Activated T-cell treated with anti-CD3 and anti-CD28 coated beads, Interleukin-2, amount 50 U/mL, for 4 hours (primary cell): ENCODE results near the gene C2orf42. TPM values are rescaled to one million over a fixed set of nuclear protein-coding genes. Genes with fewer than 3 reads are reported as not detected.
"Not testable (repeated sequence)": the region's sequence is repeated elsewhere in the genome, so short reads cannot be mapped to it uniquely, and the experiment has no call there.

Source experiments
- ATAC-seq, 2 donors: fragments of 200-7000 bp; cut with Tn5 transposase; one replicate each; pipeline ENCODE4 v1.10.0; 2021
- DNase-seq: peaks from one replicate; pipeline ENCODE4 v3.0.0-alpha.2; 2020
- H3K27me3 Mint-ChIP-seq: one replicate; pipeline ENCODE4 v1.8.0; 2021; ENCODE audit warnings: low read depth, mixed read lengths
- H3K36me3 Mint-ChIP-seq: one replicate; pipeline ENCODE4 v1.8.0; 2022; ENCODE audit warnings: mixed read lengths; ENCODE audit not compliant: insufficient read depth
- H3K4me1 Mint-ChIP-seq: one replicate; pipeline ENCODE4 v1.8.0; 2021; ENCODE audit warnings: low read depth, mixed read lengths
- H3K4me3 Mint-ChIP-seq: one replicate; pipeline ENCODE4 v1.8.0; 2021; ENCODE audit warnings: mild to moderate bottlenecking, moderate library complexity, mixed read lengths
- H3K9me3 Mint-ChIP-seq: one replicate; pipeline ENCODE4 v1.8.0; 2021; ENCODE audit warnings: mixed read lengths
- total RNA-seq, 3 donors: library from RNA; stranded (reverse); gene quantifications; one replicate each; pipeline ENCODE4 v1.2.1, GENCODE V29; 2021

The C2orf42 gene
- total RNA-seq, 3 donors from 2014 or later, result 16.7 to 20.1 (median 18.5) TPM

DNA sequence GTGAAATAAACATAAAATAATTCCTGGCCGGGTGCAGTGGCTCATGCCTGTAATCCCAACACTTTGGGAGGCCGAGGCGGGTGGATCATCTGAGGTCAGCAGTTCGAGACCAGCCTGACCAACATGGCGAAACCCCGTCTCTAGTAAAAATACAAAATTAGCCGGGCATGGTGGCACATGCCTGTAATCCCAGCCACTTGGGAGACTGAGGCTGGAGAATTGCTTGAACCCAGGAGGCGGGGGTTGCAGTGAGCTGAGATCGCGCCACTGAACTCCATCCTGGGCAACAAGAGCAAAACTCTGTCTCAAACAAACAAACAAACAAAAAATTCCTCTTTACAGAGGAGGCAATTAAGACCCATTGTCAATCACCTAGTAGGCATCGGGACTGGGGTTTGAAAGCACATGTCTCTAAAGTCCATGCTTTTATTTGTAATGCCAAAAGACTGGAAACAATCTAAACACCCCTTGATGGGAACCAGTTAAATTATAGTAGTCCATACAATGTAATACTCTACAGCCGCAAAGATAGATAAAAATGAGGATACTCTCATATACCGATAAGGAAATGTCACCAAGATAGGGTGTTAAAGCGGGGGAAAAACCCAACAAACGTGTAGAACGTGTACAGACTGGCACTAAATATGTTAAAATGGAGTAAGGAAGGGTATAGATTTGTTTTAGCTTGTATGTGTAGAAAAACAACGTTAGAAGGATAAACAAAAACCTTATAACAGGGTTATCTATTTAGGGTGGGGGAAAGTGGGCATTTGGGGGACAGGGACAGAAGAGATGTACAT lies 59.3 kb downstream of the C2orf42 start:
- Mint-ChIP-seq H3K4me1 (peaks cover 76% of the 10 kb centered on the region), H3K4me3 (peak overlapping the region; percentile 77)
- DNase-seq, H3K9me3 Mint-ChIP-seq, H3K27me3 Mint-ChIP-seq, H3K36me3 Mint-ChIP-seq: not testable (repeated sequence)
- peak in 1 of 2 donors; percentile 24 for ATAC-seq

DNA sequence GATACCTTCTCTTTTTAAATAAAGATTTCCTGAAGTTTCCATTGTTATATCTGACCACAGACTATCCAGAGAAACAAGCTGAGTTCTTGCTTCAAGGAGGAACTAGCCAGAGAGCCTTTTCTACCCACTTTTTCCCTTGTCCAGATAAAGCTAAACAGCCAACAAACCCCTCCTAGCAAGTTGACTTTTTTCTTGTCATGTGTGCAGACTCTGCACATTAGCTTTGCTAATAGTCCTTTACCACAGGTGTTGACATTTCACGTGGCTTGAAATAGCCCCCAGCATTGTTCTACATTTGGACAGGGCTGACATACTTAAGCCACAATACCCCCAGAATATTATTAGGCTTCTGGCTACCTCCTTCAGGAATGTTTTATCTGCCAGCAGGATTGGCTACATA lies 62.8 kb downstream of the C2orf42 start:
- H3K9me3 Mint-ChIP-seq, result no peaks in the 10 kb centered on the region
- H3K27me3 Mint-ChIP-seq, result no peaks in the 10 kb centered on the region
- H3K4me3 Mint-ChIP-seq, result no peak overlapping the region
- H3K36me3 Mint-ChIP-seq, result no peaks in the 10 kb centered on the region
- peaks cover 70% of the 10 kb centered on the region for H3K4me1 Mint-ChIP-seq
- ATAC-seq, result no peak
- DNase-seq, result no peak

DNA sequence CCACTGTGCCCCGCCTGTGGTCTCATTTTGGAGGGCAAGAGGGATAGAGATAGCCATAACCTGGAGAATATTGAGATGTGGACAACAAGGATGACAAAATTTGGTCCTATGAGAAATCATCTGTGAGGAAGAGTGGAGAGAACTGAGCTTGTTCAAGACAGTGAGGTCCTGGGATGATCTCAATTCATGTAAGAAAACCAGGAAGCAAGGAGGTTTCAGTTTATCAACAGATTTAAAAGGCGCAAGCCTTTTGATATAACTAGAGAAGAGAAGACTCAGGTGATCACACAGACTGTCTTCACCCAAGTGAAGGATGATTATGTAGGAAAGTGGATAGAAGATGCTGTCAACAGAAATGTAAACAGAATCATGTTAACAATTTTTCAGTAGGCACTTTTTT lies 64.4 kb downstream of the C2orf42 start:
- ATAC-seq (no peak), DNase-seq (no peak)
- Mint-ChIP-seq H3K27me3 (no peaks in the 10 kb centered on the region), H3K36me3 (no peaks in the 10 kb centered on the region), H3K4me1 (peaks cover 72% of the 10 kb centered on the region), H3K4me3 (peak overlapping the region; percentile 94), H3K9me3 (no peaks in the 10 kb centered on the region)

DNA sequence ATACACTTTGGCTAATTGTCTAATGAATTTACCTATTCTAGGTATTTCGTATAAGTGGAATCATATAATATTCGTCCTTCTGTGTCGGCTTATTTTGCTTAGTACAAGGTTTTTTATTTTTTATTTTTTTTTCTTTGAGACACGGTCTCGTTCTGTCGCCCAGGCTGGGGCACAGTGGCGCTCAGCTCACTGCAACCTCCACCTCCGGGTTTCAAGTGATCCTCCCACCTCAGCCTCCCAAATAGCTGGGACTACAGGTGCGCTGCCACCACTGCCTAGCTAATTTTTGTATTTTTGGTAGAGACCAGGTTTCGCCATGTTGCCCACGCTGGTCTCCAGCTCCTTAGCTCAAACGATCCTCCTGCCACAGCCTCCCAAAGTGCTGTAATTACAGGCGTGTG lies 65.3 kb downstream of the C2orf42 start:
- ATAC-seq, result no peak
- H3K4me1 Mint-ChIP-seq, result peaks cover 71% of the 10 kb centered on the region
- H3K27me3 Mint-ChIP-seq, result no peaks in the 10 kb centered on the region
- H3K36me3 Mint-ChIP-seq, result no peaks in the 10 kb centered on the region
- no peak for DNase-seq
- H3K9me3 Mint-ChIP-seq, result no peaks in the 10 kb centered on the region
- peak overlapping the region; percentile 94 for H3K4me3 Mint-ChIP-seq

DNA sequence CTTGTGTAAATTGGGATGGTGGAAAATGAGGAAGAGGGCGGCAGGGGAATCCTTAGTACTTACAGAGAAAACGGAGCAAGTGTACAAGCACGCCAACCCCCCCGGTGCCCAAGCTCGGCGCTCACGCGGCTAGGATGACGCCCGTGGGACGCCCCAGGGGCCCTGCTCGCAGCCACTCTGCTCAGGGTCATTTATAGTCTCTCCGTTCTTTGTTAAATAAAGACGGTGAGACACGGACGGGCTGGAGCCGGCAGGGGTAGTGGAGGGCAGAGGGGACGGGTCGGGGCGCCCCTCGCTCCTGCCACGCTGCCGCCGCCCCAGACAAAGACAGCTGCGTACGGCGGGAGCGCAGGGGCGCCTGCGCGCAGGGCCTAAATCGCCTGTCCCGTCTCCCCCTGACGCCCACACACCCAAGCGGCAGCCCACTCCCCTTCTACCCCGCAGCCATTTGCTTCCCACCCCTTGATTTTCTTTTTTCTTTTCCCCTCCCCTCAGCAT lies 65.8 kb downstream of the C2orf42 start:
- ATAC-seq (peak; percentile 65 to 73), DNase-seq (peak; percentile 62)
- peaks cover 67% of the 10 kb centered on the region for H3K4me1 Mint-ChIP-seq
- peak overlapping the region; percentile 94 for H3K4me3 Mint-ChIP-seq
- no peaks in the 10 kb centered on the region for H3K27me3 Mint-ChIP-seq
- no peaks in the 10 kb centered on the region for H3K36me3 Mint-ChIP-seq
- H3K9me3 Mint-ChIP-seq, result no peaks in the 10 kb centered on the region

DNA sequence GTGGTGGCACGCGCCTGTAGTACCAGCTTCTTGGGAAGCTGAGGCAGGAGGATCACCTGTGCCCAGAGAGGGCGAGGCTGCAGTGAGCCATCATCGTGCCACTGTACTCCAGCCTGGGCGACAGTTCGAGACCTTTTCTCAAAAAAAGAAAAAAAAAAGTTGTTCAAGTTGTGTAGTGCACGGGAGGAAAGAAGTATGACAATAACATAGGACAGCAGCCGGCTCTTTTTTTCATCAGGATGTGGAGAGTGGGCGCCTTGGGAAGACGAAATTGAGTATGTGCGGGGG lies 67.0 kb downstream of the C2orf42 start:
- Mint-ChIP-seq H3K4me3 (peak overlapping the region; percentile 94), H3K36me3 (no peaks in the 10 kb centered on the region), H3K9me3 (no peaks in the 10 kb centered on the region), H3K27me3 (no peaks in the 10 kb centered on the region), H3K4me1 (peaks cover 68% of the 10 kb centered on the region)
- ATAC-seq (no peak), DNase-seq (no peak)

DNA sequence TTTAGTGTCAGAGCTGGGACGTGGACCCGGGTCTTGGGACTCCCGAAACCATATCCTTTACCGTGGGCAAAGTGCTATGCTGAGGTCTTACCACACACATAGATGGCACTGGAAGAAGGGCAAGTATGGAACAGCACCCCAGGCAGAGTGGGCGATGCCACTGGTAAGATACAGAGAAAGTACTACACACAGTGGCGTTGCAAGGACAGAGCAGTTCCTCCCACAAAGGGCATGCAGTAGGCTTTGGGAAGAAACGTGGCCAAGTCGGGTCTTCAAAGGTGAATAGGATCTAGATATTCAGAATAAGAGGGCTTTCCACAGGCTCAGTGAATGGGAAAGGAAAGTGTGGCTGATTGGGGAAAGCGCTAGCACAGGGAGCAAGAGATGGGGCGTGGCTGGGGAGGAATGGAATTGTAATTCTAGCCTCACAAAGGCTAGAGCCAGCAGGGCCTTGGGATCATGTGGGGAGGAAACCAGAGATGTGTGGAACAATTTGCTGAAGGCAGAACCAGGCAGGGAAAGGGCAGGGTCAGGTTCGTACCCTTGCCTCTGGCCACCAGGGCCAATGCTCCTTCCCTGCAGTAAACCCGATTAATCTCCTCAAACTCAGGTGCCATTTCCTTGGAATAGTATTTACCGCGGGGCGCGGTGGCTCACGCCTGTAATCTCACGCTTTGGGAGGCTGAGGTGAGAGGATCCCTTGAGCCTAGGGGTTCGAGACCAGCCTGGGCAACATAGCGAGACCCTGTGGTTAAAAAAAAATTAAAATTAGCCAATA lies 67.6 kb downstream of the C2orf42 start:
- no peak for ATAC-seq

DNA sequence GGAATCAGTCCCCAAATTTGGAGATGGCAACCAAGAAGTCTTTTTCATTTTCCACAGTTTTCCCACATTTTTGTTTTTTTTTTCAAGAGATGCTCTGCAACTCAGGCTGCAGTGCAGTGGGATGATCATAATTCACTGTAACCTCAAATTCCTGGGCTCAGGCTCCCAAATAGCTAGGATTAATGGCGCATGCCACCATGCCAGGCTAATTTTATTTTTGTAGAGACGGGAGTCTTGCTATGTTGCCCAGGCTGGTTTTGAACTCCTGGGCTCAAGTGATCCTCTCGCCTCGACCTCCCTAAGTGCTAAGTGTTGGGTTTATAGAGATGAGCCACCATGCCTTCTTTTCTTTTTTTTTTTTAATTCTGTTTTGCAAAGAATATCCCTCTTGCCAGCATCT lies 68.3 kb downstream of the C2orf42 start:
- no peaks in the 10 kb centered on the region for H3K36me3 Mint-ChIP-seq
- DNase-seq (no peak), ATAC-seq (no peak)
- H3K9me3 Mint-ChIP-seq, result no peaks in the 10 kb centered on the region
- H3K4me1 Mint-ChIP-seq, result peaks cover 61% of the 10 kb centered on the region
- no peak overlapping the region for H3K4me3 Mint-ChIP-seq
- no peaks in the 10 kb centered on the region for H3K27me3 Mint-ChIP-seq

More for the DNA sequence above, 67.6 kb downstream of the C2orf42 start:
- peak overlapping the region; percentile 94 for H3K4me3 Mint-ChIP-seq
- no peak for DNase-seq
- H3K36me3 Mint-ChIP-seq, result no peaks in the 10 kb centered on the region
- no peaks in the 10 kb centered on the region for H3K9me3 Mint-ChIP-seq
- H3K4me1 Mint-ChIP-seq, result peaks cover 67% of the 10 kb centered on the region
- no peaks in the 10 kb centered on the region for H3K27me3 Mint-ChIP-seq

DNA sequence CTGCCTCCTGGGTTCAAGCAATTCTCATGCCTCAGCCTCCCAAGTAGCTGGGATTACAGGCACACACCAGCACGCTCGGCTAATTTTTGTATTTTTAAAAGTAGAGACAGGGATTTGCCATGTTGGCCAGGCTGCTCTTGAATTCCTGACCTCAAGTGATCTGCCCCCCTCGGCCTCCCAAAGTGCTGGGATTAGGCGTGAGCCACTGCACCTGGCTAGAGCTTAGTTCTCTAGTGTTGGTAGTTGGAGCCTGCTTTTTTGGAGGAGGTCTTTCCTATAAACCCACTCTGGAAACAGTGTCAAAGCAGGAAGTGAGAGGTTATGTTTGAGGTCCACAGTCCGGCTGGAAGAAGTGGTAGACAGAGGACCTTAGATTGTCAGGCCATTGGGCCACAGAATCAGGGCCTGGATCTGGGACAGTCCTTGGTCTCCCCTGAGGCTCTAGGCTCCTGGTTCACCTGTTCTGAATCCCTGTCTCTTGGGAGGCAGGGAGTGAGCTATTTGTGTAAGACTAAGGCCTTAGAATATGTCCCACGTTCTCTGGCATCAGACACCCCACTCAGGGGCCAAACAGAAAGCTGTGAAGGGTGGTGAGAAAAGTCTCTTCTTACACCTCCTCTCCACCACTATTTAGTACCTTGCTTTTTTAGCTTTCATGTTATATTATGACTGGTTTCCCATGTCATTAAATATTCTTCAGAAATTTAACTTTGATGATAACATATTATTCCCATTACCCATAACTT lies 69.0 kb downstream of the C2orf42 start:
- peaks cover 62% of the 10 kb centered on the region for H3K4me1 Mint-ChIP-seq
- no peaks in the 10 kb centered on the region for H3K27me3 Mint-ChIP-seq
- H3K36me3 Mint-ChIP-seq, result no peaks in the 10 kb centered on the region
- H3K4me3 Mint-ChIP-seq, result no peak overlapping the region
- ATAC-seq (no peak), DNase-seq (no peak)
- H3K9me3 Mint-ChIP-seq, result no peaks in the 10 kb centered on the region

DNA sequence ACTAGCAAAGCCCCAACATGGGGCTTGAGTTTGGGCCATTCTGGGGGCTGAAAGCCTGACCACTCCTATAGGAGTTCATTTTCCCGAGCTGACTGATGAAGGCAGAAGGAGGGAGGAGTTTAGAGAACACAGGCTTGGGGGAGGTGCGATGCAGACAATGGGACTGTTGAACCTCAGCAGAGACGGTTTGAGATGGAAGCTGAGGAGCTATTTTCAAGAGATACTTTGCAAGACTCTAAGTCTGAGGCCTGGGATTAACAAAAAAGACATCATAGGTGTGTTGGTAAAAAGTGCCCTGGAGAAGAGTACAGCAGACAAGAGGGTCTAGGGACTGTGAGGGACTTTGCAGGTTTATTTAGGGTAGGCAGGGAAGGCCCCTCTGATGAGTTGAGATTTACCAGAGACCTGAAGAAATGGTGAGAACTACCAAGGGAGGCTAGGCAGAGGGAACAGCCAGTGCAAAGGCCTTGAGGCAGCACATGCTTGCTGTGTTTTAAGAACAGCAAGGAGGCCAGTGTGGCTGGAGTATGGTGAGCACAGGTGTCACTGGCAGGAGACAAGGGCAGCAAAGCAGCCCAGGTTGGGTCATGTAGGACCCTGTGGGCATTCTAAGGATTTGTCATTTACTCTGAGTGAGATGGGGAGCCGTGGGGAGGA lies 71.9 kb downstream of the C2orf42 start:
- H3K9me3 Mint-ChIP-seq, result no peaks in the 10 kb centered on the region
- no peak for DNase-seq
- no peaks in the 10 kb centered on the region for H3K27me3 Mint-ChIP-seq
- H3K36me3 Mint-ChIP-seq, result no peaks in the 10 kb centered on the region
- no peak for ATAC-seq
- peaks cover 55% of the 10 kb centered on the region for H3K4me1 Mint-ChIP-seq
- H3K4me3 Mint-ChIP-seq, result no peak overlapping the region

DNA sequence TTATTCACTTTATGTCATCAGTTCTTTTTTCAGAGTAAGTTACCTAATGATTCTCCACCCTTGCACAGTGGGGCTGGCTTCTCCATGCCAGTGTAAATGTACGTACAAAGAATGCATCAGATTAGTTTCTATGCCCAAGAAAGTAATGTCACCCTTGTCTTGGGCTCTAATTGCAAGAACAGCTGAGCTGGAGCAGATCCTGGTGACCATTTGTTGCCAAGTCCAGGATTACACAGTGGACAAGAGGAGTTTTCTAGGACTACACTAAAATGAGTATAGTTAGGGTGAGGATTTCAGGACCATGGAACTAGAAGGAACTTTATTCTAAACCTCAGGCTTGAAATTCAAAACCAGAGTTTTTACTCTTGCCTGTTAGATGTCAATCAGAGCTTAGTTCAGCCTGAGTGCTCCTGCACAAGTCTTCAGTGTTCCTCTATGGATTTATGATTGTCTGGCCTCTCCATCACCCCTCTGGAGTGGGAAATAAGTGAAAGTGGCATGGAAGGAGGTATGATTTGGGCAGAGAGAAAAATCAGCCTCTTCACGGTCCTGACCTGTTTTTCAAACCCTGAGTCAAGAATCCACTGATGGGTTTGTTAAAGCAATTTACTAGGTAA lies 73.8 kb downstream of the C2orf42 start:
- no peaks in the 10 kb centered on the region for H3K27me3 Mint-ChIP-seq
- no peaks in the 10 kb centered on the region for H3K36me3 Mint-ChIP-seq
- peaks cover 43% of the 10 kb centered on the region for H3K4me1 Mint-ChIP-seq
- no peaks in the 10 kb centered on the region for H3K9me3 Mint-ChIP-seq
- no peak for ATAC-seq
- H3K4me3 Mint-ChIP-seq, result no peak overlapping the region
- DNase-seq, result no peak

DNA sequence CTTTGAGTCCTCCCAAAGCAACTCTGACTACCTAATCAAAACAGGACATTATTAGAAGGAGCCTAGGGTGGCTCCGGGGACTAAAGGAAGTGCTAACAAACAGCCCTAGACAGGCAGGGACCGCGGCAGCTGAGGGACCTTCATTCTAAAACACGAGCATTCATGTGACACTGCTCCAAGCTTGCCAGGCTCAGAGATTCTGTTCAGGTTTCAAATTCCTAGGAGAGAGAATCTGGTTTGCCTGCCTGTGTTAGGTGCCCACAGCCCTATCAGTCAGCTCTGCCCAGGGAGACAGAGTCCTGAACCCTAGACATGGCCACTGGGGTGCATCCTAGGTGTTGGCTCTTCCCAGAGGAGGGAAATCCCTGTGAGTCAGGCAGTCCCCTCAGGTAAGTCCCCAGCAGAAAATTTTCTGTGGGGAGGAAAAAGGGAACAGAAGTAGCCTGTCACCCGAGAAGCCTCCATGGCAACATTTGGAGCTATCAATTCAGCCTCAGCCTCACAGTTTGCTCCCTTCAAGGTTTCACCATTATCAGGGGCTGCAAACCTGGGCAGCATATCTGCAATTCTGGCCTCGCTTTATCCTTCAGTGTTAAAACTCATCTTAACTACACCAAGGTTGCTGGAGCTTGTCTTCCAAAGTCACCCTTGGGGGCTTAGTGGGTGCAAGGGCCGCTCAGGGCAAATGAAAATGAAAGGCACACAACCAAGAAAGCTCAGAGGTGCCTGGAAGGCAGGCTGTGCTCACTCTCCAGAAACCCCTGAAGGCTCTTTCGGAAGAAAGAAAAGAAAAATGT lies 75.0 kb downstream of the C2orf42 start:
- DNase-seq, result no peak
- peak; percentile 41 to 44 for ATAC-seq
- Mint-ChIP-seq H3K36me3 (no peaks in the 10 kb centered on the region), H3K4me3 (no peak overlapping the region), H3K4me1 (peaks cover 42% of the 10 kb centered on the region), H3K9me3 (no peaks in the 10 kb centered on the region), H3K27me3 (no peaks in the 10 kb centered on the region)

DNA sequence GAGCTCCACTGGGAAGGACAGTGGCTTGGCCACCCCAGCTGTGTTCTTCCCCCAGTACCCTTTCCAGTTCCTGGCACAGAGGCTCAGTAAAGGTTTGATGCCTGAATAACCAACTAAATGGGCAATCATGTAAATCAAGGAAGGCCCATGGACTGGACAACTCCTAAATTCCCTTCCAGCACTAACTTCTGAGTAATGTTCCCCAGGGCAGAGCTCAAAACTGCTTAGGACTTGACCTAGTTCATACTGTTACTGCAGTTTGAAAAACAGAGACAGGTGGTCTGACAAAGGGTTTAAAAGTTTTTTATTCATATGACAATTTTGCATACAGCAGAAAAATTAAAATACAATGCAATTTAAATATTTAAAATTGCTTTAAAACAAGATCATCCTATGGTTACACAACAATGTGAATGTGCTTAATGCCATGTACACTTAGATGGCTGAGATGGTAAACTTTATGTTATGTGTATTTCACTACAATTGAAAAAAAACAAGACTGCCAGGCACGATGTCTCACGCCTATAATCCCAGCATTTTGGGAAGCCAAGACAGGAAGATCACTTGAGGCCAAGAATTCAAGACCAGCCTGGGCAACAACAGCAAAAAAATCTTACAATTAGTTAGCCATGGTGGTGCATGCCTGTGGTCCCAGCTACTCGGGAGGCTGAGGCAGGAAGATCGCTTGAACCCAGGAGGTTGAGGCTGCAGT lies 77.3 kb downstream of the C2orf42 start:
- H3K9me3 Mint-ChIP-seq, result no peaks in the 10 kb centered on the region
- no peak for ATAC-seq
- no peaks in the 10 kb centered on the region for H3K27me3 Mint-ChIP-seq
- H3K36me3 Mint-ChIP-seq, result no peaks in the 10 kb centered on the region
- DNase-seq, result no peak
- peaks cover 51% of the 10 kb centered on the region for H3K4me1 Mint-ChIP-seq
- no peak overlapping the region for H3K4me3 Mint-ChIP-seq
